K562 (cell line): ENCODE results near the gene PHYKPL. TPM values are rescaled to one million over a fixed set of nuclear protein-coding genes. Genes with fewer than 3 reads are reported as not detected.

Experiments
- EP400 ChIP-seq: fragments of 450-650 bp; IDR thresholded peaks from 2 replicates; pipeline ENCODE4 v1.6.1; 2017; ENCODE audit warnings: antibody characterized with exemption, mild to moderate bottlenecking, moderate library complexity
- ETS1 ChIP-seq: conservative IDR thresholded peaks from 2 replicates; pipeline ENCODE4 v1.6.1; 2011; ENCODE audit warnings: low read depth, mild to moderate bottlenecking, low read length; ENCODE audit not compliant: control insufficient read depth
- FOXP1 ChIP-seq: sonication (generic); formaldehyde crosslinking; IDR thresholded peaks from 2 replicates; pipeline ENCODE4 v1.8.0; 2022; ENCODE audit warnings: mild to moderate bottlenecking, missing genetic modification reagents
- HMG20B ChIP-seq: fragments of 250-450 bp; sonication (Bioruptor Pico); IDR thresholded peaks from 2 replicates; pipeline ENCODE4 v1.5.0; 2021; ENCODE audit warnings: mild to moderate bottlenecking
- KLF1 ChIP-seq: fragments of 450-650 bp; IDR thresholded peaks from 2 replicates; pipeline ENCODE4 v1.6.1; 2016; ENCODE audit warnings: missing genetic modification characterization, missing compliant biosample characterization
- MTA1 ChIP-seq: fragments of 450-650 bp; IDR thresholded peaks from 2 replicates; pipeline ENCODE4 v1.6.1; 2017; ENCODE audit warnings: borderline replicate concordance
- NFE2L1 ChIP-seq: fragments of 450-650 bp; IDR thresholded peaks from 2 replicates; pipeline ENCODE4 v1.6.1; 2016; ENCODE audit warnings: missing genetic modification characterization, low read depth, mild to moderate bottlenecking, missing compliant biosample characterization, moderate library complexity, borderline replicate concordance
- NR2F6 ChIP-seq: fragments of 450-650 bp; formaldehyde crosslinking; IDR thresholded peaks from 2 replicates; pipeline ENCODE4 v1.4.0; 2020; ENCODE audit warnings: mild to moderate bottlenecking
- NR4A1 ChIP-seq, 2 experiments: fragments of 250-450 bp in 1 of 2; fragments of 450-650 bp in 1 of 2; sonication (Bioruptor Pico) in 1 of 2; IDR thresholded peaks; 2 replicates each; pipeline versions ENCODE4 v1.4.0 to v1.6.1; 2016 to 2020; ENCODE audit warnings: mild to moderate bottlenecking in 2 of 2, missing compliant biosample characterization in 1 of 2, missing genetic modification characterization in 1 of 2, moderate library complexity in 1 of 2
- NUFIP1 ChIP-seq: fragments of 450-650 bp; IDR thresholded peaks from 2 replicates; pipeline ENCODE4 v1.6.1; 2018; ENCODE audit not compliant: partially characterized antibody
- POU5F1 ChIP-seq: fragments of 150-350 bp; IDR thresholded peaks from 2 replicates; pipeline ENCODE4 v1.6.1; 2014; ENCODE audit warnings: borderline replicate concordance, low read length, low read depth, mild to moderate bottlenecking; ENCODE audit not compliant: partially characterized antibody
- RB1 ChIP-seq: fragments of 450-650 bp; IDR thresholded peaks from 2 replicates; pipeline ENCODE4 v1.6.1; 2017; ENCODE audit warnings: low read depth, mild to moderate bottlenecking
- RBM22 ChIP-seq: fragments of 200-400 bp; formaldehyde crosslinking; IDR thresholded peaks from 2 replicates; pipeline ENCODE4 v1.6.1; 2018; ENCODE audit warnings: low read length, low read depth; ENCODE audit not compliant: poor library complexity, severe bottlenecking
- SAP30 ChIP-seq: fragments of 200-600 bp; sonication (generic); IDR thresholded peaks from 2 replicates; pipeline ENCODE4 v1.6.1; 2012; ENCODE audit warnings: borderline replicate concordance, low read depth, mild to moderate bottlenecking, moderate library complexity, low read length, control low read depth, inconsistent platforms; ENCODE audit not compliant: insufficient read depth, poor library complexity, severe bottlenecking
- SMARCA5 ChIP-seq: fragments of 450-650 bp; IDR thresholded peaks from 2 replicates; pipeline ENCODE4 v1.6.1; 2016
- STAT5B ChIP-seq: fragments of 250-450 bp; sonication (Bioruptor Pico); IDR thresholded peaks from 2 replicates; pipeline ENCODE4 v1.8.0; 2021; ENCODE audit warnings: mild to moderate bottlenecking, inconsistent platforms
- TAF1 ChIP-seq: IDR thresholded peaks from 2 replicates; pipeline ENCODE4 v1.6.1; 2011; ENCODE audit warnings: mild to moderate bottlenecking, low read length, moderate library complexity; ENCODE audit not compliant: insufficient read depth, control insufficient read depth, severe bottlenecking; ENCODE audit errors: extremely low read depth
- TFE3 ChIP-seq: fragments of 450-650 bp; formaldehyde crosslinking; IDR thresholded peaks from 2 replicates; pipeline ENCODE4 v1.4.0; 2020; ENCODE audit warnings: mild to moderate bottlenecking, mixed read lengths
- ZBTB2 ChIP-seq: fragments of 450-650 bp; IDR thresholded peaks from 2 replicates; pipeline ENCODE4 v1.6.1; 2016; ENCODE audit warnings: antibody characterized with exemption
- ZBTB9 ChIP-seq: fragments of 450-650 bp; formaldehyde crosslinking; IDR thresholded peaks from 2 replicates; pipeline ENCODE4 v1.4.0; 2020; ENCODE audit warnings: mild to moderate bottlenecking, moderate library complexity
- ZNF589 ChIP-seq: fragments of 200-800 bp; sonication (Bioruptor generic); IDR thresholded peaks from 2 replicates; pipeline ENCODE4 v1.6.1; 2016; ENCODE audit warnings: low read depth, missing genetic modification characterization, missing compliant biosample characterization
- ZNF764 ChIP-seq: fragments of 250-450 bp; sonication (Bioruptor Pico); IDR thresholded peaks from 2 replicates; pipeline ENCODE4 v1.4.0; 2020; ENCODE audit warnings: low read depth, mild to moderate bottlenecking, moderate library complexity
- polyA plus RNA-seq, 8 experiments: library from polyadenylated mRNA; depleted of rRNA in 4 of 8; stranded (reverse) in 5 of 8; unstranded in 3 of 8; fragments of >200 nt; fragmentation: Nextera tagmentation in 2 of 8; fragmentation: Illumina TruSeq in 1 of 8; extraction: Ambion mirVana in 2 of 8; extraction: Trizol in 1 of 8; gene quantifications; 2 replicates each; pipeline versions ENCODE4 v1.2.1 to v1.2.3, GENCODE V29; 2011 to 2014; ENCODE audit warnings: inconsistent platforms in 1 of 8, missing spikeins in 1 of 8
- total RNA-seq, 7 experiments: library from RNA; depleted of rRNA in 6 of 7; stranded (reverse); fragments of >200 nt in 6 of 7; fragmentation: Illumina TruSeq in 2 of 7; extraction: Trizol in 2 of 7; gene quantifications; 2 replicates each; pipeline versions ENCODE4 v1.2.1 to v1.2.3, GENCODE V29; 2011 to 2021; ENCODE audit warnings: low replicate concordance in 1 of 7

PHYKPL gene
- total and polyA plus RNA-seq, 9 of the 15 experiments (the other 6 are each of a cell fraction or from before 2014, with no cell fraction given), result 4.7 to 34.7 (median 18.6) TPM

GRCh38 chr5:178204182-178204934 is 28.2 kb downstream of the PHYKPL start, which contains the start of gene HNRNPAB (continued):
- TF ChIP-seq ETS1 (peak; percentile 90), POU5F1 (no peak), NUFIP1 (no peak), STAT5B (CRISPR knock-in tag) (no peak), ZBTB9 (0 out of 2 replicates have a peak, but pooled peaks have one; percentile 13), NR2F6 (CRISPR knock-in tag) (no peak), ZNF589 (CRISPR knock-in tag) (no peak), TFE3 (peak; percentile 4; the same call in 1 of the 2 replicates), ZBTB2 (no peak), NFE2L1 (tag) (no peak), NR4A1 (CRISPR knock-in tag; IDR thresholded peaks at IDR 0.05) (no peak), NR4A1 (tag; IDR thresholded peaks at IDR 0.05) (0 out of 2 replicates have a peak, but pooled peaks have one; percentile 28), TAF1 (peak; percentile 96), RBM22 (peak; percentile 97), SAP30 (peak; percentile 84), FOXP1 (CRISPR knock-in tag) (no peak; the same call in 1 of the 2 replicates), EP400 (peak; percentile 99), RB1 (peak; percentile 95), KLF1 (tag) (no peak), HMG20B (CRISPR knock-in tag) (no peak), ZNF764 (CRISPR knock-in tag) (no peak), SMARCA5 (no peak), MTA1 (no peak)
